Kidney (tissue), 14 donors: ENCODE measurements around the gene CTXN2. TPM values are rescaled to one million over a fixed set of nuclear protein-coding genes. Genes with fewer than 3 reads are reported as not detected.

Experiments used
- DNase-seq, 5 donors: peaks; one replicate each; pipeline ENCODE4 v3.0.0-alpha.2; 2013 to 2020
- FAIRE-seq: peaks from 2 replicates; lab custom pipeline; 2012; peaks lifted over from hg19 to GRCh38; lab: Jason Lieb, UNC
- H3K27ac ChIP-seq, 2 donors: one replicate each; pipeline ENCODE4 v1.7.0; 2013; ENCODE audit warnings: low read depth in 2 of 2, low read length in 2 of 2, inconsistent platforms in 1 of 2
- H3K27me3 ChIP-seq: one replicate; pipeline ENCODE4 v1.7.1; 2013; ENCODE audit warnings: low read length, inconsistent platforms; ENCODE audit not compliant: control insufficient read depth, insufficient read depth
- H3K36me3 ChIP-seq, 3 donors: one replicate each; pipeline versions ENCODE4 v1.7.0 to v1.7.1; 2013; ENCODE audit warnings: low read length in 3 of 3, control low read depth in 1 of 3, inconsistent platforms in 1 of 3; ENCODE audit not compliant: insufficient read depth in 3 of 3, control insufficient read depth in 2 of 3
- H3K4me1 ChIP-seq, 3 donors: one replicate each; pipeline versions ENCODE4 v1.7.0 to v1.7.1; 2013; ENCODE audit warnings: low read length in 3 of 3, inconsistent platforms in 1 of 3, low read depth in 1 of 3; ENCODE audit not compliant: control insufficient read depth in 2 of 3, insufficient read depth in 2 of 3
- H3K4me3 ChIP-seq, 3 donors: one replicate each; pipeline versions ENCODE4 v1.7.0 to v1.8.1; 2013; ENCODE audit warnings: low read length in 3 of 3, control low read depth in 1 of 3, inconsistent platforms in 1 of 3
- H3K9ac ChIP-seq, 3 donors: one replicate each; pipeline versions ENCODE4 v1.7.0 to v1.7.1; 2013; ENCODE audit warnings: low read length in 3 of 3, control low read depth in 1 of 3, inconsistent platforms in 1 of 3
- H3K9me3 ChIP-seq, 3 donors: one replicate each; pipeline versions ENCODE4 v1.7.0 to v1.7.1; 2013; ENCODE audit warnings: low read length in 3 of 3, control low read depth in 1 of 3, inconsistent platforms in 1 of 3; ENCODE audit not compliant: control insufficient read depth in 2 of 3, insufficient read depth in 1 of 3
- intact Hi-C: fragments of 100-400 bp; cut with DNase I; formaldehyde crosslinking; loops from one replicate; pipeline ENCODE4 v1.11.1; 2022
- polyA plus RNA-seq: library from polyadenylated mRNA; stranded (reverse); fragments of 350-450 nt; fragmentation: Illumina TruSeq; extraction: RNeasy Lipid Tissue Mini Kit (QIAGEN cat#74804); gene quantifications from one replicate; pipeline ENCODE4 v1.2.3, GENCODE V29; 2014; ENCODE audit warnings: low read depth, low replicate concordance; ENCODE audit not compliant: insufficient read depth
- total RNA-seq: library from RNA; stranded (reverse); fragmentation: NEBNext Ultra II Directional; extraction: Animal tissue kit (Norgen Biotek cat#: 25700); gene quantifications from one replicate; pipeline ENCODE4 v1.2.1, GENCODE V29; 2021
- TF ChIP-seq, protein P1 (sequence below): IDR thresholded peaks from 3 replicates; pipeline ENCODE4 v1.5.1; 2012; ENCODE audit warnings: mild to moderate bottlenecking, moderate library complexity, borderline replicate concordance; ENCODE audit not compliant: insufficient read depth; ENCODE audit errors: extremely low read depth
- donor health status: control.
- donor health status: control.
- donor health status: control.
- donor health status: control.
- donor health status: control.
- donor health status: DM: yes; HTN: yes; CAD: no.
- donor health status: Normal renal cell carcinoma (clear cell type).

CTXN2 gene
- total and polyA plus RNA-seq, 2 donors from 2014 or later: 0.06 to 0.15 TPM

DNA sequence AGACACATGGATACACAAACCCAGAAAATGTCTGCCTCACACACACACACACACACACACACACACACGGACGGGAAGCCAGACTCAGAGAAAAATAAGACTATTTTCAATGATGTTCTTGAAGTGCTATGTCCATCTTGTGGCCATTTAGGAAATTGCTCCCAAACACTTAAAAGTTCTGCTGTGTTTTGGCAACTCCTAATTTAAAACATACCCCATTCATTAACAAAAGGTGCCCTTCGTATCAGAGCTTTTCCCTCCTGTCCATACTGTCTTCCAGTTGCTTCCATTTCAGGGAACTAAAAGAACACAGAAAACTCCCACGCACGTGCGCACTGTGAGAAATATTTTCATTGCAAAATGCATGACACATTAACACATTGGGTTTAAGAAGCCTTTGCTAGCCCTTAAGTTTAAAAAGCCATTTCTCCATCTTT, 59.2 kb downstream of the CTXN2 start:
- no peaks in the 10 kb centered on the region for H3K27me3 ChIP-seq
- TF ChIP-seq, protein P1, sequence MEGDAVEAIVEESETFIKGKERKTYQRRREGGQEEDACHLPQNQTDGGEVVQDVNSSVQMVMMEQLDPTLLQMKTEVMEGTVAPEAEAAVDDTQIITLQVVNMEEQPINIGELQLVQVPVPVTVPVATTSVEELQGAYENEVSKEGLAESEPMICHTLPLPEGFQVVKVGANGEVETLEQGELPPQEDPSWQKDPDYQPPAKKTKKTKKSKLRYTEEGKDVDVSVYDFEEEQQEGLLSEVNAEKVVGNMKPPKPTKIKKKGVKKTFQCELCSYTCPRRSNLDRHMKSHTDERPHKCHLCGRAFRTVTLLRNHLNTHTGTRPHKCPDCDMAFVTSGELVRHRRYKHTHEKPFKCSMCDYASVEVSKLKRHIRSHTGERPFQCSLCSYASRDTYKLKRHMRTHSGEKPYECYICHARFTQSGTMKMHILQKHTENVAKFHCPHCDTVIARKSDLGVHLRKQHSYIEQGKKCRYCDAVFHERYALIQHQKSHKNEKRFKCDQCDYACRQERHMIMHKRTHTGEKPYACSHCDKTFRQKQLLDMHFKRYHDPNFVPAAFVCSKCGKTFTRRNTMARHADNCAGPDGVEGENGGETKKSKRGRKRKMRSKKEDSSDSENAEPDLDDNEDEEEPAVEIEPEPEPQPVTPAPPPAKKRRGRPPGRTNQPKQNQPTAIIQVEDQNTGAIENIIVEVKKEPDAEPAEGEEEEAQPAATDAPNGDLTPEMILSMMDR: peak; percentile 60
- no peak overlapping the region for H3K9ac ChIP-seq
- no peaks in the 10 kb centered on the region for H3K4me1 ChIP-seq
- DNase-seq (peak in 4 of 5 donors; percentile 71 to 88 (median 78)), FAIRE-seq (peak; percentile 55)
- H3K36me3 ChIP-seq: no peaks in the 10 kb centered on the region
- intact Hi-C loops: no loop called here
- H3K27ac ChIP-seq: no peak overlapping the region
- no peak overlapping the region for H3K4me3 ChIP-seq
- no peaks in the 10 kb centered on the region for H3K9me3 ChIP-seq

DNA sequence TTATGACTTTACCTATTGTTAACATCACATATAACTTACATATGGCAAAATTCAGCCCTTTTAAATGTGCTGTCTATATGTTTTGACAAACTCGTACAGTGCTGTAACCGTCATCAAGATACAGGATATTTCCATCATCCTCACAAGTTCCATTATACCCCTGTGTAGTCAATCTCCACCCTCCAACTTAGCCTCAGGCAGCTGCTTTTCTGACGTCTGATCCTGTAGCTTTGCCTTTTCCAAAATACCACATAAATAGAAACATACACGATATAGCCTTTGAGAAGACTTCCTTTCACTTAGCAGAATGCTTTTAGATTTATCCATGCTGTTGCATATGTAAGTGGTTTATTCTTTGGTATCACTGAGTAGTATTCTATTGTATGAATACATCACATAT, 61.7 kb downstream of the CTXN2 start:
- intact Hi-C loops: no loop called here
- Histone ChIP-seq H3K36me3 (no peaks in the 10 kb centered on the region), H3K9me3 (no peaks in the 10 kb centered on the region), H3K4me1 (no peaks in the 10 kb centered on the region), H3K4me3 (no peak overlapping the region), H3K9ac (no peak overlapping the region), H3K27ac (no peak overlapping the region), H3K27me3 (no peaks in the 10 kb centered on the region)
- DNase-seq (no peak), FAIRE-seq (no peak)
- TF ChIP-seq, protein P1: no peak

Other genes starting within 250 kb of the CTXN2 start
- not detected for gene SLC24A5, start 70.7 kb upstream of the CTXN2 start, total RNA-seq
- not detected for gene SLC24A5, start 70.7 kb upstream of the CTXN2 start, polyA plus RNA-seq
- 46.3 TPM for gene MYEF2, start 13.4 kb upstream of the CTXN2 start, total RNA-seq
- gene MYEF2, start 13.4 kb upstream of the CTXN2 start, polyA plus RNA-seq: 17.6 TPM
- gene SLC12A1, start 14.6 kb downstream of the CTXN2 start, total RNA-seq: 201 TPM
- gene SLC12A1, start 14.6 kb downstream of the CTXN2 start, polyA plus RNA-seq: 370 TPM
- 85.6 TPM for gene DUT, start 139.8 kb downstream of the CTXN2 start, total RNA-seq
- gene DUT, start 139.8 kb downstream of the CTXN2 start, polyA plus RNA-seq: 95.5 TPM